ENCODE data around the gene CD300LB. TPM values are rescaled to one million over a fixed set of nuclear protein-coding genes. Genes with fewer than 3 reads are reported as not detected.

Gene CD300LB
- total RNA-seq, 1 donor from 2014 or later, result not detected

GRCh38 chr17:74471341-74471740 lies 59.9 kb downstream of the CD300LB start:
- no peak for DNase-seq (ENCODE audit: extremely low spot score, unreplicated experiment)
- no peak for TF ChIP-seq CTCF (IDR thresholded peaks at IDR 0.05)
- Mint-ChIP-seq H3K9me3 (ENCODE audit: unreplicated experiment) (peaks cover 4% of the 10 kb centered on the region), H3K27me3 (ENCODE audit: unreplicated experiment) (peaks cover 13% of the 10 kb centered on the region), H3K4me3 (ENCODE audit: unreplicated experiment) (no peak overlapping the region), H3K27ac (ENCODE audit: unreplicated experiment) (no peak overlapping the region), H3K4me1 (ENCODE audit: unreplicated experiment) (no peaks in the 10 kb centered on the region), H3K36me3 (ENCODE audit: unreplicated experiment) (no peaks in the 10 kb centered on the region)

Other genes starting within 250 kb of the CD300LB start
- not detected in 2 replicates for gene KIF19, start 205.2 kb downstream of the CD300LB start, total RNA-seq
- not detected in 2 replicates for gene BTBD17, start 169.6 kb downstream of the CD300LB start, total RNA-seq
- gene GPR142, start 164.0 kb downstream of the CD300LB start, total RNA-seq, result not detected in 2 replicates
- gene GPRC5C, start 99.4 kb downstream of the CD300LB start, total RNA-seq, result 44.4 and 56.4 TPM in 2 replicates
- not detected in 2 replicates for gene CD300A, start 64.8 kb downstream of the CD300LB start, total RNA-seq
- not detected in 2 replicates for gene CD300C, start 14.6 kb upstream of the CD300LB start, total RNA-seq
- gene CD300H, start 36.0 kb upstream of the CD300LB start, total RNA-seq, result not detected in 2 replicates
- gene CD300LD, start 60.8 kb upstream of the CD300LB start, total RNA-seq, result not detected in 2 replicates
- gene CD300E, start 92.3 kb upstream of the CD300LB start, total RNA-seq, result not detected in 2 replicates
- not detected in 2 replicates for gene CD300LF, start 181.4 kb upstream of the CD300LB start, total RNA-seq
- not detected in 2 replicates for gene RAB37, start 205.8 kb upstream of the CD300LB start, total RNA-seq
- gene NHERF1, start 217.2 kb upstream of the CD300LB start, total RNA-seq, result 117 and 125 TPM in 2 replicates
- gene NAT9, start 244.9 kb upstream of the CD300LB start, total RNA-seq, result 48.6 and 52.5 TPM in 2 replicates

All from osteocyte (in vitro differentiated cells).